Peyer's patch (tissue), 4 donors: Measurements from ENCODE around the gene NSG1.

Source experiments
- POLR2A ChIP-seq, 2 donors: fragments of 450-650 bp; IDR thresholded peaks; one replicate each; pipeline ENCODE4 v1.5.1; 2017; ENCODE audit warnings: antibody characterized with exemption in 2 of 2, mild to moderate bottlenecking in 2 of 2, moderate library complexity in 2 of 2
- TF ChIP-seq, protein P1 (sequence below), 6 experiments: fragments of 450-650 bp in 4 of 6; fragments of 200-600 bp in 2 of 6; sonication (generic) in 1 of 6; IDR thresholded peaks; one replicate each; pipeline ENCODE4 v1.5.1; 2017 to 2019; ENCODE audit warnings: antibody characterized with exemption in 6 of 6, mild to moderate bottlenecking in 3 of 6, moderate library complexity in 1 of 6

DNA sequence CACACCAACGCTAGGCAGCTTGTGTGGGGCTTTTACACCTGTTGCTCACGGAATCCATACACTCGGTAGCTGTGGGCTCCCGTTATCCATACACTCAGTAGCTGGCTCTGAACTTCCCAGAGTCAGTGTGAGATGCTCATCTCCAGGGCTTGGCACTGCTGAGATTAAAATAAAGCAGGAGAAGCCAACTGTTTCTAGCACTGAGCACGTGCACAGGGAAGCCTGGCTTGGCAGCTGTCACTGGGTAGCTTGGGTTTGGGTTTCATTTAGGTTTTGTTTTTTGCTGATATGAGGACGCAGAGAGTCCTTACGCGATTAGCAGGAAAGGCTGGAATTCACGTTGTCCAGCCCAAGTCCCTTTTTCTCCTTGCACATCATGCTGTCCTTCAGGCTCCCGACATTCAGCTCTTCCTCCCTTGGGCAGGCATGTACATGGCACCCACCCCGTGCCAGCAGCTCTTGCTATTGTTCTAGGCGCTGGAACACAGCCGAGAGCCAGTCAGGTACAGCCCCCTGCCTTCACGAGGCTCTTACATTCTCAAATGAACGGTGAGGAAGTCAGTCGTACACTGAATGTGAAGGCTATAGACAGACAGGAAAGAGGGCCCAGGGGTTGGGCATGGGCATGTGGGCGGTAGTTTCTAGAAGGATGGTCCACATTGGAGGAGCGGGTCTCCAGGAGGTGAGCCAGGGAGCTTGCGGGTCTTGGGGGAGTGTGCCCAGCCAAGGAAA, 25.9 kb downstream of the NSG1 start:
- TF ChIP-seq, protein P1, sequence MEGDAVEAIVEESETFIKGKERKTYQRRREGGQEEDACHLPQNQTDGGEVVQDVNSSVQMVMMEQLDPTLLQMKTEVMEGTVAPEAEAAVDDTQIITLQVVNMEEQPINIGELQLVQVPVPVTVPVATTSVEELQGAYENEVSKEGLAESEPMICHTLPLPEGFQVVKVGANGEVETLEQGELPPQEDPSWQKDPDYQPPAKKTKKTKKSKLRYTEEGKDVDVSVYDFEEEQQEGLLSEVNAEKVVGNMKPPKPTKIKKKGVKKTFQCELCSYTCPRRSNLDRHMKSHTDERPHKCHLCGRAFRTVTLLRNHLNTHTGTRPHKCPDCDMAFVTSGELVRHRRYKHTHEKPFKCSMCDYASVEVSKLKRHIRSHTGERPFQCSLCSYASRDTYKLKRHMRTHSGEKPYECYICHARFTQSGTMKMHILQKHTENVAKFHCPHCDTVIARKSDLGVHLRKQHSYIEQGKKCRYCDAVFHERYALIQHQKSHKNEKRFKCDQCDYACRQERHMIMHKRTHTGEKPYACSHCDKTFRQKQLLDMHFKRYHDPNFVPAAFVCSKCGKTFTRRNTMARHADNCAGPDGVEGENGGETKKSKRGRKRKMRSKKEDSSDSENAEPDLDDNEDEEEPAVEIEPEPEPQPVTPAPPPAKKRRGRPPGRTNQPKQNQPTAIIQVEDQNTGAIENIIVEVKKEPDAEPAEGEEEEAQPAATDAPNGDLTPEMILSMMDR (IDR thresholded peaks at IDR 0.05): no peak
- no peak for TF ChIP-seq POLR2A (IDR thresholded peaks at IDR 0.05)
